Measurements from ENCODE around the gene DUSP2. TPM values are rescaled to one million over a fixed set of nuclear protein-coding genes. Genes with fewer than 3 reads are reported as not detected.

Gene DUSP2
- total and polyA plus RNA-seq, 5 experiments from 2014 or later: 24.3 to 459 (median 36.5) TPM

DNA sequence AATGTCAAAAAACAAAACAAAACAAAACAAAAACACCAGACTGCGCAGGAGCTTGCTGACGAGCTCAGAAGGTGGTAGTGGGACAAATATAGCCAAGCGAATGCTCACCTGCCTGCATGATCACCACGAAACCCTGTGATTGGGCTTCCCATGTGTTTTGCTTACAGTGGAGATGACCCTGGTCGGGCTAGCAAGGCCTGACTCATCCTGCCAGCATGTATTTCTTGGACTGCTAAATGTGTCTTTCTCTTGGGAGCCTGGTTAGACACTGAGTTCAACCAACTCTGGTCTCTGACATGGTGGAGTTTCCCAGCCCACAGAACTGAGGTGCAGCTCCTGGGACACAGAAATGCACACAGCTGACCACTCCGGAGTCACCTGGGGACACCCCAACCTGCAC is 30.7 kb upstream of the DUSP2 start:
- peaks cover 7 to 22% (median 21%) of the 10 kb centered on the region in 4 donors for H3K4me1 Mint-ChIP-seq
- POLR2A ChIA-PET: interaction anchor here (4.1 to 8.2 kb wide), 2 partner anchors 26 to 34 kb away, joined by 29 to 175 read pairs; partner anchors contain the start of genes ASTL and DUSP2
- ATAC-seq: no peak

GRCh38 chr2:96174251-96175144 is 29.3 kb upstream of the DUSP2 start:
- peak overlapping the region in 1 of 10 donors; percentile 45 for H3K4me3 Mint-ChIP-seq
- POLR2A ChIA-PET: interaction anchor here (0.7 to 8.2 kb wide), 9 partner anchors 10 to 182 kb away, joined by 3 to 175 read pairs (median 7); partner anchors contain the start of genes ASTL, DUSP2 and STARD7
- H3K27me3 Mint-ChIP-seq: no peaks in the 10 kb centered on the region
- H3K36me3 Mint-ChIP-seq: no peaks in the 10 kb centered on the region
- ATAC-seq (peak; percentile 99 to 100), DNase-seq (peak; percentile 68 to 91 (median 82))
- H3K9me3 Mint-ChIP-seq: no peaks in the 10 kb centered on the region
- peak overlapping the region; percentile 40 to 92 (median 86) for H3K27ac Mint-ChIP-seq
- H3K4me1 Mint-ChIP-seq: peaks cover 6 to 14% (median 10%) of the 10 kb centered on the region in 4 donors

More for the DNA sequence above, 30.7 kb upstream of the DUSP2 start:
- H3K36me3 Mint-ChIP-seq: no peaks in the 10 kb centered on the region
- H3K27ac Mint-ChIP-seq: no peak overlapping the region
- no peaks in the 10 kb centered on the region for H3K9me3 Mint-ChIP-seq
- no peak overlapping the region for H3K4me3 Mint-ChIP-seq
- no peaks in the 10 kb centered on the region for H3K27me3 Mint-ChIP-seq
- no peak for DNase-seq

DNA sequence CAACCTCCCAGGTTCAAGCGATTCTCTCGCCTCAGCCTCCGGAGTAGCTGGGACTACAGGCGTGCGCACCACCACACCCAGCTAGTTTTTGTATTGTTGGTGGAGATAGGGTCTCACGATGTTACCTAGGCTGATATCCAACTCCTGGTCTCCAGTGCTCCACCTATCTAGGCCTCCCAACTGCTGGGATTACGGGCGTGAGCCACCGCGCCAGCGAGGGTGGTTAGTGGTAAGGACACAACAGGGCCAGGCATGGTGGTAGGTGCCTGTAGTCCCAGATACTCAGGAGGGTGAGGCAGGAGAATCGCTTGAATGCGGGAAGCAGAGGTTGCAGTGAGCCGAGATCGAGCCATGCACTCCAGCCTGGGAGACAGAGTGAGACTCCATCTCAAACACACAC is 26.6 kb upstream of the DUSP2 start:
- no peak overlapping the region for H3K4me3 Mint-ChIP-seq
- DNase-seq (no peak), ATAC-seq (no peak)
- no peaks in the 10 kb centered on the region for H3K27me3 Mint-ChIP-seq
- H3K36me3 Mint-ChIP-seq: peaks cover 0 to 5% (median 0%) of the 10 kb centered on the region in 3 donors
- peaks cover 0 to 4% (median 0%) of the 10 kb centered on the region in 9 donors for H3K9me3 Mint-ChIP-seq
- peaks cover 10 to 17% (median 14%) of the 10 kb centered on the region in 4 donors for H3K4me1 Mint-ChIP-seq
- POLR2A ChIA-PET: interaction anchor here (8.2 kb wide), 1 partner anchor 30 kb away, joined by 175 read pairs; the partner anchor contains the start of genes ASTL and DUSP2
- peak overlapping the region in 3 of 10 donors; percentile 47 to 80 (median 72) for H3K27ac Mint-ChIP-seq

DNA sequence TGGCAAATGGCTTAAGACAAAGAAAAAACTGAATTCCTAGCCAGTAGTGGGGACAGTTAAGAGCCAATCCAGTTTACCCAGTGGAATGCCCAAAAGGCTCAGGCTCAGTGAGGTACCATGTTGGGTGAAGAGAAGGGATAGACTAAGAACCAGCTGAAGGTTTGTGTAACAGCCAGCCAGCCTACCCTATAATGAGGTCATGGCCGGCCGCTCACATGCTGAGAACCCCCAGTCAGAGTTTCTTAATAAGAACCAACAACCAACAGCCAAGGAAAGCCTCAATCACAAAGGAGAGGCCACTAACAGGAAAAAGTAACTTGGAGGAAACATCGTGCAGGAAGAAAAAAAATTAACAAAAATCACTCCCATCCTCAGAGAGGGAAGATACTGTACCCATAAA is 25.4 kb upstream of the DUSP2 start:
- ATAC-seq (no peak), DNase-seq (no peak)
- POLR2A ChIA-PET: interaction anchor here (8.2 kb wide), 1 partner anchor 29 kb away, joined by 175 read pairs; the partner anchor contains the start of genes ASTL and DUSP2
- Mint-ChIP-seq H3K4me1 (peaks cover 10 to 19% (median 14%) of the 10 kb centered on the region in 4 donors), H3K27ac (peak overlapping the region in 5 of 10 donors; percentile 26 to 85 (median 54)), H3K36me3 (peaks cover 0 to 5% (median 0%) of the 10 kb centered on the region in 3 donors), H3K27me3 (no peaks in the 10 kb centered on the region), H3K4me3 (no peak overlapping the region), H3K9me3 (peaks cover 0 to 4% (median 0%) of the 10 kb centered on the region in 9 donors)

GRCh38 chr2:96169868-96170507 is 24.7 kb upstream of the DUSP2 start:
- no peak for ATAC-seq
- POLR2A ChIA-PET: no interaction called here
- peak overlapping the region in 2 of 10 donors; percentile 27 to 54 for H3K27ac Mint-ChIP-seq
- H3K4me1 Mint-ChIP-seq: peaks cover 10 to 21% (median 17%) of the 10 kb centered on the region in 4 donors
- no peaks in the 10 kb centered on the region for H3K27me3 Mint-ChIP-seq
- DNase-seq: no peak
- H3K36me3 Mint-ChIP-seq: peaks cover 0 to 5% (median 0%) of the 10 kb centered on the region in 3 donors
- H3K9me3 Mint-ChIP-seq: peaks cover 0 to 4% (median 0%) of the 10 kb centered on the region in 9 donors
- no peak overlapping the region for H3K4me3 Mint-ChIP-seq

GRCh38 chr2:96167407-96168013 is 22.3 kb upstream of the DUSP2 start:
- Mint-ChIP-seq H3K27me3 (no peaks in the 10 kb centered on the region), H3K36me3 (peaks cover 0 to 5% (median 0%) of the 10 kb centered on the region in 3 donors), H3K4me1 (peaks cover 26 to 39% (median 30%) of the 10 kb centered on the region in 4 donors), H3K4me3 (no peak overlapping the region), H3K27ac (peak overlapping the region in 3 of 10 donors; percentile 18 to 80 (median 79)), H3K9me3 (peaks cover 0 to 4% (median 0%) of the 10 kb centered on the region in 9 donors)
- no peak for DNase-seq
- POLR2A ChIA-PET: interaction anchor here (0.6 to 15.0 kb wide), 2 partner anchors 16 to 22 kb away, joined by 3 to 373 read pairs; partner anchors contain the start of genes ASTL and DUSP2
- ATAC-seq: no peak

DNA sequence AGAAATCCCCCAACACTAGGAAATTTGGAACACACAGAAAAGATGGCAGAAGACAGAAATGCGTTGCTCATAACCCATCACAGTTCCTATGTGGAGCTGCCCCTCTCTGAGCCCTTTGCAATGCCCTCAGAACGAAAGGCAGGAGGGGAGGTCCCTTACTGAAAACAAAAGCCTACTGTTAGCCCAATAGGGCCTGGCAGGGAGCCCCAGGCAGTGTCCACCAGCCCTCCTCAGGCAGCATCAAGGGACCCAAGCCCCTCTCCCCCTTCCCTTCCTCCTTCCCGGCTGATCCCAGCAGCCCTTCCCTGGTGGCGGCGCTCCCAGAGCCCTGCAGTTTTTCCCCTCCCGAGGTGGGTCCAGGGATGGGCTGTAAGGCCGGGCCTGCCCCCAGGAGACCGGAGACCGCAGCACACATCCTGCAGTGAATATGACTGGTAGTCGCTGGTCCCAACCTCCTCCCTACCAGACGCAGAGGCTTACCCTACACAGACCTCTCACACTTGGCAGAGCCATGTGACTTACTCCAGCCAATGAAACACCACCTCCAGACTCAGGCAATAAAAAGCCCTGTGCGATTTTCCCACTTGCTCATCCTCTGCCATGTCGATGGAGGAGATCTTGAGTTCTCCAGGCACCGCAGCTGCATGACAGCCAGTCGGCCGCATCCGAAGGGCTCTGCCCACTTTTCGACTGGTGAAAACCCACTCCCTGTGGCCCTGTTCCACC is 19.4 kb upstream of the DUSP2 start:
- peak overlapping the region; percentile 62 to 88 (median 80) for H3K4me3 Mint-ChIP-seq
- peak overlapping the region; percentile 98 to 100 (median 98) for H3K27ac Mint-ChIP-seq
- H3K9me3 Mint-ChIP-seq: peaks cover 0 to 8% (median 0%) of the 10 kb centered on the region in 9 donors
- no peaks in the 10 kb centered on the region for H3K27me3 Mint-ChIP-seq
- H3K36me3 Mint-ChIP-seq: peaks cover 0 to 5% (median 0%) of the 10 kb centered on the region in 3 donors
- POLR2A ChIA-PET: interaction anchor here (0.9 to 15.0 kb wide), 4 partner anchors 9 to 43 kb away, joined by 3 to 373 read pairs (median 9); partner anchors contain the start of genes ASTL, DUSP2 and STARD7
- DNase-seq (peak in 8 of 10 donors; percentile 40 to 79 (median 63)), ATAC-seq (peak; percentile 69 to 82)
- peaks cover 28 to 62% (median 51%) of the 10 kb centered on the region in 4 donors for H3K4me1 Mint-ChIP-seq

DNA sequence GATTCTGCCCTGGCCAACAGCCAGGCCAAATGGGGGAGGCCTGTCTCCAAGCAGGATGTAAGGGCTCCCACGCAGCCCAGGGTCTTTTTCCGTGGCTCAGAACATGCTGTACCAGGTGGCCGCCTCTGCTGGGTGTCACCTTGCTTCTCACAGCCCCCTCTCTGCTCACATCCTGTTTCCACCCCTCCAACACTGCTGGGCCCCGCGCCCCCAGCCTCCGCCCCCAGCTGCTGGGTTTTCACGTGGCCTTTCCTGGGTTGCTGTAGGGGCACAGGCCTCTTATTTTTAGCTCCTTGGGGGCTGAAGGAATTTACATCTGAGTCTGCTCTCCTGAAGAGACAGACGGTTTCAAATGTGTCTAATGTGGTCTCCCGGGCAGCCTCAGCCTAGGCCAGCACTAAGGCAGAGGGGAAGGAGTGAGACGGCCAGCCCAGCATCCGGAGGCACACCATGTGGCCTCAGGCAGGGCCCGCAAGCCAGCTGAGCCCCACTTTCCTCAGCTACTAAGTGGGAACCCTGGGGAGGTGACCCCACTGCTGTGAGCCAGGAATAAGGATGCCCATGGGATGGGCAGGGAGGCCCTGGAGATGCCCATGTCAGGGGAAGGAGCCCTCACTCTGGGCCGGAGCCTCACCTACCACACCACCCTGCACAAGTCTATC is 18.7 kb upstream of the DUSP2 start:
- peak overlapping the region; percentile 98 to 100 (median 98) for H3K27ac Mint-ChIP-seq
- peak; percentile 77 to 78 for ATAC-seq
- H3K9me3 Mint-ChIP-seq: peaks cover 0 to 5% (median 0%) of the 10 kb centered on the region in 9 donors
- H3K4me1 Mint-ChIP-seq: peaks cover 34 to 69% (median 58%) of the 10 kb centered on the region in 4 donors
- H3K4me3 Mint-ChIP-seq: peak overlapping the region; percentile 62 to 88 (median 80)
- peaks cover 0 to under 1% (median 0%) of the 10 kb centered on the region in 3 donors for H3K36me3 Mint-ChIP-seq
- POLR2A ChIA-PET: interaction anchor here (0.9 to 15.0 kb wide), 4 partner anchors 8 to 44 kb away, joined by 3 to 373 read pairs (median 9); partner anchors contain the start of genes ASTL, DUSP2 and STARD7
- H3K27me3 Mint-ChIP-seq: no peaks in the 10 kb centered on the region
- DNase-seq: peak; percentile 58 to 88 (median 76)

GRCh38 chr2:96163415-96163767 is 18.2 kb upstream of the DUSP2 start:
- Mint-ChIP-seq H3K9me3 (peaks cover 0 to 5% (median 0%) of the 10 kb centered on the region in 9 donors), H3K4me3 (peak overlapping the region; percentile 62 to 88 (median 80)), H3K36me3 (no peaks in the 10 kb centered on the region), H3K4me1 (peaks cover 34 to 74% (median 63%) of the 10 kb centered on the region in 4 donors), H3K27ac (peak overlapping the region; percentile 98 to 100 (median 98)), H3K27me3 (no peaks in the 10 kb centered on the region)
- peak in 1 of 2 donors; percentile 4 for ATAC-seq
- no peak for DNase-seq
- POLR2A ChIA-PET: interaction anchor here (1.3 to 15.0 kb wide), 3 partner anchors 10 to 45 kb away, joined by 7 to 373 read pairs (median 11); partner anchors contain the start of genes ASTL, DUSP2 and STARD7

- Mint-ChIP-seq H3K9me3 (peaks cover 0 to 5% (median 0%) of the 10 kb centered on the region in 9 donors), H3K27ac (peak overlapping the region; percentile 94 to 100 (median 98)), H3K27me3 (no peaks in the 10 kb centered on the region), H3K36me3 (no peaks in the 10 kb centered on the region), H3K4me1 (peaks cover 35 to 79% (median 75%) of the 10 kb centered on the region in 4 donors), H3K4me3 (peak overlapping the region in 7 of 10 donors; percentile 1 to 78 (median 31))
- DNase-seq (peak in 1 of 10 donors; percentile 52), ATAC-seq (no peak)
- POLR2A ChIA-PET: interaction anchor here (15.0 kb wide), 1 partner anchor 17 kb away, joined by 373 read pairs; the partner anchor contains the start of genes ASTL and DUSP2
Measured at GRCh38 chr2:96161898-96162297, 16.7 kb upstream of the DUSP2 start.

All from naive thymus-derived CD8-positive, alpha-beta T cell (primary cell).